ENCODE results near the gene CDK18.

Gene CDK18

DNA sequence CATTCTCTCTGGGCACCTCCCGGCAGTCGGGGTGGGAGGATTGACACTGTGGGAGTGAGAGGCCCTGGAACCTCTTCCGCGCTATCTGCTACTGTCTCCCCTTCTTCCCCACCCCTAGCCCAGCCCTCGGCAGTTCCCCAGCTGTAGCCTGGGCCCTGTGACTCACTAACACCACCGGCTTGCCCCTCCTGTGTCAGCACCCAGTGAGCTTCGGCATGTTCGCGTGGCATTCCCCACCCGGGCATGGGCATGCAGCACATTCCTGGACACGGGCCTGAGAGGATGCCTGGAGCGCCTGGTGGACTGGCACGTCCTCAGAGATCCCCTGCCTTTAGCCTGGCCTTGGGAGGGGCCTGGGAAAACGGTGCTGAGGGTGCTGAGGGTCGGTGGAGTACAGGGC, 1.3 kb downstream of the CDK18 start:
- no peak for DNase-seq

- no peak for DNase-seq
Observed at GRCh38 chr1:205506409-205507200, 2.1 kb downstream of the CDK18 start.

GRCh38 chr1:205508227-205508714, 3.8 kb downstream of the CDK18 start:
- DNase-seq: no peak

GRCh38 chr1:205510308-205510950, 6.0 kb downstream of the CDK18 start:
- DNase-seq: no peak

- no peak for DNase-seq
Observed at GRCh38 chr1:205510951-205511330, 6.5 kb downstream of the CDK18 start.

DNA sequence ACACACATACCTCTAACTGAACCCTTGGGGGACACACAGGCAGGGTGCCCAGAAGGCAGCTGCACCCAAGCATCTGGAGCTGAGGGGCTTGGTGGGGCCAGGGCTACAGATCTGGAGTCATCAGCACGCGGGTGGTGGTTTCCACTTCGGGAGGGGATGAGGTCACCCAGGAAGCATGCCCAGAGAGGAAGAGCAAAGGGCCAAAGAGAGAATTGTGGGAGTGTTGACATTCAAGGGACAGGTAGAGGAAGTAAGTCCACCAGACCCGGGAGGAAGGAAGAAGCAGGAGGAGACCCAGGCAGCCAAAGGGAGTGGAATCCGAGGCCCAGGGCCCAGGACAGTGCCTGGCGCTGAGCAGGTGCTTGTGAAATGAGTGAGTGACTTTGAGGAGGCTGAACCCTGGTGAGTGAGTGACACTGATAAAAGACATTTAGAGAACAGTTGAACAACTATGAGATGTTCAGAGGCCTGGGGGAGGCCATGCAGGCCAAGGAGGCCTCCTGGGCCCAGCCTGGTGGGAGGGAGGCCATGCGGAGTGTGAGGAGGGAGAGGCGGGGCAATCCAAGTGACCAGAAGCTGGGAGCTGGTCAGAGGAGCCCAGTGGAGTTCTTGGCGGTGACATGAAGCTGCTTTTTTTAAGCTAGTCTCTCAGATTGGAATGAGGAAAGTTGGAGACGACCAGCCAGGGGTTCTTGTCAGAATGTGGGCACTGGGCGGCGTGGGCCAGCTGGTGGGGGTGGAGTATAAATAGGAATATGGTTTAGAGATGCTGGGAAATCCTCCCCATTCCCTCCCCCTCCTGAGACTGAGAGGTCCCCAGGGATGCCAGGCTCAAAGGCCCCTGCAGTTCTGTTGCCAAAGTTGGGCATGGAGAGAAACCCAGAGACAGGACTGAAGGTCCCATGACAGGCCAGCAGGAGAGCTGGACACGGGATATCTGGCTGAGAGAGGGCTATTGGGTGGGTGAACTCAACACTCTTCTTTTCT, 7.9 kb downstream of the CDK18 start:
- no peak for DNase-seq

DNA sequence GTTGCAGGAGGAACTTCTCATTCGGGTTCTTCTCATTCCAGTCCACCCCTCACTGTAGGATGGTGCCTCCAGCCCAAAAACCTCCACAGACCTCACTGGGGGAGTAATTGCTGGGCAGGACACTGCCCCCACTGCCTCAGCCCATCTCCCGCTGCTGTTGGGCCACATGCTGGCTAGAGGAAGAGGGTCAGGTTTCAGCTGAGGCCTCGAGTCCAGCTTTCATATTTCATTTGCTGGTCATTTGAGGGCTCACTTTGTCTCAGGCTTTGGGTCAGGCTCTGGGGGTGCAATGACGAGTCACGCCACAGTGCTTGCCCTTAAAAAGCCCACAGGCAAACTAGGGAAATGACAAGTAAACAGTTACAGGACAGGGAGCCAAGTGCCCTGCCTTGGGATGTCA, 9.3 kb downstream of the CDK18 start:
- DNase-seq: no peak

DNA sequence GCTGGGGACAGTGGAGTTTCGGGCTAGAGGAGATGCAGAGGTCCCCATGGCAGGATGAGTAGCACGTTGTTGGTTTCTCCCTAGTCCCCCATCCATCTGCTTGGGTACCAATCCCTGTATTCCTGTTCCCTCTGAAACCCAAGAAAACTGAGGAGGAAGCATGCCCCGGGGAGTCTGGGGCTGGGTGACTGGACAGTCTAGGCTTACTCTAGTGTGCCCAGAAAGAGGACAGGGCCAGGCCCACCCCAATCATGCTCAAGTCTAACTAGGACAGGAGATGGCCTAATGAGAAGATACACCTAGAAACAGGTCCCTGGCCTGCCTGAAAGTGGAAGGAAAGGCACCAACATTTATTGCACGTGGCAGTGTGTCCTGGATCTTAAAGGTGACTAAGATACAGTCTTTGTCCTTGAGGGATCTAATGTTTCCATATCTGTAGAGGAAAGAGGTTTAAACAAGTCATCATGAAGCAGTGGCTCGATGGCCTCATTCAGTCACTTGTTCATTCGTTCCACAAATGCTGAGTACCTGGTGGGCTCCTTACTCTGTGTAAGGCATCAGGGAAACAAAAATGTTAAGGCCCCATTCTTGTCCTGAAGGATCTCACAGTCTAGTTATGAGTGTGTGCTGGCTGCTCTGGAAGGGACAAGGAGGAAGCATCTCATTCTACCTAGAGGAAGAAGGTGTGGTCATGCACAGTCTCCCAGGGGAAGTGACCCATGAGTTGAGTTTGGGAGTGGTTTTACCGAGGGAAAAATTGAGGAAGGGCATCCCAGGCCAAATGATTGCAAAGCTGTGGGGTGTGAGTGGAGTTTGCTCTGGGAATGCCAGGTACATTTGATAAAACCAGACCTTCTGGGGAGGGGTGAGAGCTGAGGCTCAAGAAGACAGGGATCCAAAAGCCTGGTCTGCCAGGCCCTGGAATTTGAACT, 10.0 kb downstream of the CDK18 start:
- no peak for DNase-seq

DNA sequence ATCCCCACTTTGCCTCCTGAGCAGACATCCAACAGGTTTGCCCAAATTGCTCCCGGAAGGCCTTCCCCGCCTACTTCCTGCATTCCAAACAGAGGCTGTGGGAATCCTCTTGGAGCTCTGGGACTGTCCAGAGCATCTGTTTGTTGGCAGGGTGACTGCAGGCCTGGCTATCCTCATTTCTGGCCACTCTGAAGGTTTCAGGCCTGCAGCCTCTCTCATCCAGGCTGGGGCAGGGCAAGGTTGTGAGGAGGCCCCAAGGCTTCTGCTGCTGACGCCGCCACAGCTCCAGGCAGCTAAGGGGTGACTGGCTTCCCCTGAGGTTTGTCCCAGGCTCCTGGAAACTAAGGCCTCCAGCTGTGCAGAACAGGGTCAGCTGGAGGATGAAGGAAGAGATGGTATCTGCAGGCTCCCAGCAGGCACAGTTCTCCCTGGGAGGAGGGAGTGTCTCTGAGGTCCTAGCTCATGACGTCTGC, 11.3 kb downstream of the CDK18 start:
- no peak for DNase-seq

DNA sequence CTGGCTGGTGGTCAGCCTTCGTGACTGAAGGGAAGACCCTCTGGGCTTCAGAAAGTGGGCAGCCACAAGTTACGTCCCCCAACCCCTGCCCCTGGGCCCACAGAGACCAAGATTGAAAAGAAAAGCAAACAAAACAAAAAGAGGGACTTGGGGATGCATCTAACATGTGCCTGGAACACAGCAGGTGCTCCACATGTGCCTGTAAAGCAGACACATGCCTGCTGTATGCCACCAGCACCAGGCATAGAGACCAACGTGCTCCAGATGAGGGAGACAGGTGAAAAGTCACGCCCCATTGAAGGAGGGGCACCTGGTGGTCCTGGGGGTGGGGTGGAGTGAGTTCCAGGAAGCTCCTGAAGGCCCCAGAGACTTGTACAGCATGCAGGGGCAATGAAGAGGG, 11.9 kb downstream of the CDK18 start:
- DNase-seq: no peak

GRCh38 chr1:205517288-205517687, 12.8 kb downstream of the CDK18 start:
- no peak for DNase-seq

GRCh38 chr1:205517763-205518162, 13.3 kb downstream of the CDK18 start:
- DNase-seq: no peak

GRCh38 chr1:205518661-205519540, 14.4 kb downstream of the CDK18 start:
- DNase-seq: no peak

GRCh38 chr1:205519541-205520131, 15.2 kb downstream of the CDK18 start:
- DNase-seq: no peak

GRCh38 chr1:205520709-205521108, 16.2 kb downstream of the CDK18 start:
- DNase-seq: no peak

- no peak for DNase-seq
Observed at GRCh38 chr1:205521686-205522085, 17.2 kb downstream of the CDK18 start.

GRCh38 chr1:205522692-205523091, 18.2 kb downstream of the CDK18 start:
- no peak for DNase-seq

DNA sequence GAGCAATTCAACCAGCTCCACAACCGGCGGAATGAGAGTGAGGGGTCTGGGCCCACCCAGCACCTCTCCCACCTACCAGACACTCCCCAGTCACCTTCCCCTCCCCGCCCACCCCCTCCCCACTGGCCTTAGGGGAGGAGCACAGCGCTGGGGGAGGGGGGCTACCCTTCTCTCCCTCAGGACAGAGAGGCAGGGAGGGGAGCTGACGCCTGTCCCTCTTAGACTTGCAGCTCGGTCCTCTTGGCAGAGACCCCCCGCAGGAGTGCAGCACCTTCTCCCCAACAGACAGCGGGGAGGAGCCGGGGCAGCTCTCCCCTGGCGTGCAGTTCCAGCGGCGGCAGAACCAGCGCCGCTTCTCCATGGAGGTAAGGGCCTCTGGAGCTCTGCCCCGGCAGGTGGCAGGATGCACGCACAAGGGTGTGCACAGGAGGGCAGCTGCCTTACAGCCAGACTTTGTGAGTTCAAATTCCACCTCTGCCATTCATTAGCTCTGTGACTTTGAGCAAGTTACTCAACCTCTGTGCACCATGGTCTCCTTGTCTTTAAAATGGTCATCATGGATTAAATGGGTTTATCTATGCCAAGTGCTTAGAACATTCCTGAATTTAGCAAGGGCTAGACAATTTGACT, 18.9 kb downstream of the CDK18 start:
- DNase-seq: no peak

- peak; percentile 27 to 67 (median 57) for DNase-seq
Observed at GRCh38 chr1:205523891-205524793, 19.7 kb downstream of the CDK18 start.

Measured in stimulated activated naive CD4-positive, alpha-beta T cell (primary cell).